ENCODE measurements around the gene GRIN1. TPM values are rescaled to one million over a fixed set of nuclear protein-coding genes. Genes with fewer than 3 reads are reported as not detected.
A peak's percentile ranks its signal among the peaks of the same experiment; 100 is the strongest.

The GRIN1 gene
- total RNA-seq, 4 donors from 2014 or later: not detected

GRCh38 chr9:137215196-137215986, 76.4 kb downstream of the GRIN1 start:
- H3K4me1 ChIP-seq: peaks cover 0 to 26% (median 2%) of the 10 kb centered on the region in 4 donors
- H3K36me3 ChIP-seq: peaks cover 0 to 15% (median 0%) of the 10 kb centered on the region in 3 donors
- H3K4me3 ChIP-seq: no peak overlapping the region
- no peaks in the 10 kb centered on the region for H3K9me3 ChIP-seq
- no peak overlapping the region for H3K27ac ChIP-seq
- TF ChIP-seq POLR2A (IDR thresholded peaks at IDR 0.05) (no peak), CTCF (IDR thresholded peaks at IDR 0.05) (no peak)
- DNase-seq: no peak
- no peaks in the 10 kb centered on the region for H3K27me3 ChIP-seq

- TF ChIP-seq CTCF (IDR thresholded peaks at IDR 0.05): no peak
- TF ChIP-seq POLR2A (IDR thresholded peaks at IDR 0.05): no peak
- Histone ChIP-seq H3K4me1 (peaks cover 0 to 30% (median 2%) of the 10 kb centered on the region in 4 donors), H3K36me3 (peaks cover 0 to 15% (median 0%) of the 10 kb centered on the region in 3 donors), H3K9me3 (no peaks in the 10 kb centered on the region), H3K27me3 (no peaks in the 10 kb centered on the region), H3K4me3 (peak overlapping the region in 1 of 4 donors; percentile 54), H3K27ac (peak overlapping the region in 1 of 4 donors; percentile 95)
- no peak for DNase-seq
These were observed 77.4 kb downstream of the GRIN1 start for GRCh38 chr9:137216188-137216965.

DNA sequence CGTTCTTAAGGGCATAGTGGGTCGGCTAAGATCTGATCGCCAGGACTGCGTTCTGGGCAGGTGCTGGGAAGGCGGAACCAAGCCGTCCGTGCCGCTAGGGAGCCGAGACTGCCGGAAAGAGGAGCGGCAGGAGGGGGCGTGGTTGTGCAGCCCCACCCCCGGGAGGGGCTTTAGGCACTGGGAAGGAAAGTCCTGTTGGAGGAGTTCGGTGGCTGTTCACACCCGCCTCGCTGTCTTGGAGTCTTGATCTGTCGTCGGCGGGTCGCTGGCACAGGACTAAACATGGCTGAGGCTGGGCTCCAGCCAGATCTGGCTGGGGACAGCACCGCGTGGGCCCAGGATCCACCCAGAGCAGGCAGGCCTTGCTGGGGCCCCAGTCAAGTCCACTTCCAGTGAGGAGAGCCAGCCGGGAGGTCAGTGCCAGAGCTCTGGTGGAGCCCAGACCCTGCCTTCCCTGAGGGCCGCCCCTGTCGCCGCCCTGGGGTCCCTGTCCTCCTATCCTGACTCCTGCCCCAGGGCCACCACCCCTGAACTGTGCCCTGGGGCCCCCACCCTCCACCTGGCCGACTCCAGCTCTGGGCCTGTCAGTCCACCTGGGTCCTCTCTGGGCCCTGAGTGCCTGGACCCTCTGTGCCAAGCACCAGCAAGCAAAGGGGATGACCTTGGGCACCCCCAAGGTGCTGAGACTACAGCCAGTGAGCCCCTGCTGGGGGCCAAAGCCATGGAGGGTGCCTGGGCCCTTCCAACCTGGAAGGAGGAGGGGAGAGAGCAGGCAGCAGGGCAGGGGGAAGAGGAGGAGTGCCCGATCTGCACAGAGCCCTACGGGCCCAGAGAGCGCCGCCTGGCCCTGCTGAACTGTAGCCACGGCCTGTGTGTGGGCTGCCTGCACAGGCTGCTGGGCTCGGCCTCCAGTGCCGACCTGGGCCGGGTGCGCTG, 78.6 kb downstream of the GRIN1 start:
- H3K36me3 ChIP-seq: peaks cover 0 to 15% (median 0%) of the 10 kb centered on the region in 3 donors
- no peaks in the 10 kb centered on the region for H3K9me3 ChIP-seq
- peaks cover 3 to 38% (median 7%) of the 10 kb centered on the region in 4 donors for H3K4me1 ChIP-seq
- H3K27me3 ChIP-seq: no peaks in the 10 kb centered on the region
- DNase-seq: peak in 2 of 3 donors; percentile 92 to 94
- peak overlapping the region in 3 of 4 donors; percentile 14 to 62 (median 54) for H3K4me3 ChIP-seq
- TF ChIP-seq POLR2A (IDR thresholded peaks at IDR 0.05) (peak; percentile 87 to 94), CTCF (IDR thresholded peaks at IDR 0.05) (peak in 3 of 6 experiments; percentile 38 to 39 (median 39))
- H3K27ac ChIP-seq: peak overlapping the region in 3 of 4 donors; percentile 74 to 95 (median 83)

GRCh38 chr9:137218212-137218753, 79.3 kb downstream of the GRIN1 start:
- Histone ChIP-seq H3K9me3 (no peaks in the 10 kb centered on the region), H3K4me3 (peak overlapping the region in 3 of 4 donors; percentile 14 to 62 (median 54)), H3K4me1 (peaks cover 3 to 44% (median 12%) of the 10 kb centered on the region in 4 donors), H3K27ac (peak overlapping the region in 3 of 4 donors; percentile 74 to 95 (median 83)), H3K27me3 (no peaks in the 10 kb centered on the region), H3K36me3 (peaks cover 0 to 15% (median 0%) of the 10 kb centered on the region in 3 donors)
- TF ChIP-seq CTCF (IDR thresholded peaks at IDR 0.05) (no peak), POLR2A (IDR thresholded peaks at IDR 0.05) (no peak)
- DNase-seq: no peak

Small RNAs within 50 kb of the gene (small RNA-seq; reads per million reads assigned to genes)
- gene MIR3621 (0 reads per million in 2 donors), gene RF00153 (0 to 0.06 reads per million in 2 donors)

Other genes with a start within 250 kb of the GRIN1 start
- gene FBXW5, start 194.4 kb upstream of the GRIN1 start, total RNA-seq: 100 to 1,000 TPM; 247 to 470 (median 336) TPM
- 100 to 1,000 TPM in 1 of 4 donors, 10 to 100 TPM in 2, not detected in 1; 24.9 to 148 (median 66.2) TPM for gene C8G, start 193.9 kb upstream of the GRIN1 start, total RNA-seq
- gene LCN12, start 186.9 kb upstream of the GRIN1 start, total RNA-seq: 1 to 10 TPM in 3 of 4 donors, not detected in 1; 1.8 to 8.7 (median 7.9) TPM
- 10 to 100 TPM in 2 of 4 donors, 1 to 10 TPM in 2; 1.2 to 21.5 (median 7.8) TPM for gene PTGDS, start 161.7 kb upstream of the GRIN1 start, total RNA-seq
- gene LCNL1, start 156.2 kb upstream of the GRIN1 start, total RNA-seq: under 1 TPM in 2 of 4 donors, not detected in 2; 0.28 to 0.83 TPM
- gene PAXX, start 146.7 kb upstream of the GRIN1 start, total RNA-seq: 10 to 100 TPM; 52.3 to 92.4 (median 63.0) TPM
- gene CLIC3, start 142.6 kb upstream of the GRIN1 start, total RNA-seq: 1 to 10 TPM in 1 of 4 donors, not detected in 3; 3.3 TPM
- 10 to 100 TPM; 46.4 to 69.0 (median 49.0) TPM for gene ABCA2, start 110.9 kb upstream of the GRIN1 start, total RNA-seq
- gene FUT7, start 107.1 kb upstream of the GRIN1 start, total RNA-seq: not detected
- gene NPDC1, start 93.0 kb upstream of the GRIN1 start, total RNA-seq: 100 to 1,000 TPM in 2 of 4 donors, 10 to 100 TPM in 2; 54.2 to 106 (median 83.8) TPM
- gene ENTPD2, start 85.1 kb upstream of the GRIN1 start, total RNA-seq: 10 to 100 TPM in 3 of 4 donors, 1 to 10 TPM in 1; 5.0 to 53.8 (median 28.9) TPM
- gene SAPCD2, start 68.6 kb upstream of the GRIN1 start, total RNA-seq: 10 to 100 TPM in 1 of 4 donors, 1 to 10 TPM in 3; 5.6 to 12.4 (median 7.9) TPM
- 10 to 100 TPM in 1 of 4 donors, 1 to 10 TPM in 3; 4.9 to 15.7 (median 6.6) TPM for gene UAP1L1, start 61.6 kb upstream of the GRIN1 start, total RNA-seq
- 10 to 100 TPM; 42.7 to 74.7 (median 61.0) TPM for gene MAN1B1, start 52.2 kb upstream of the GRIN1 start, total RNA-seq
- 100 to 1,000 TPM in 1 of 4 donors, 10 to 100 TPM in 3; 44.7 to 177 (median 76.7) TPM for gene DPP7, start 24.4 kb upstream of the GRIN1 start, total RNA-seq
- 10 to 100 TPM; 14.5 to 45.7 (median 34.1) TPM for gene LRRC26, start 30.9 kb downstream of the GRIN1 start, total RNA-seq
- not detected for gene TMEM210, start 32.9 kb downstream of the GRIN1 start, total RNA-seq
- gene ANAPC2, start 49.4 kb downstream of the GRIN1 start, total RNA-seq: 100 to 1,000 TPM in 2 of 4 donors, 10 to 100 TPM in 2; 37.7 to 118 (median 78.7) TPM
- gene SSNA1, start 49.5 kb downstream of the GRIN1 start, total RNA-seq: 10 to 100 TPM; 58.6 to 82.0 (median 71.6) TPM
- gene TPRN, start 61.6 kb downstream of the GRIN1 start, total RNA-seq: 100 to 1,000 TPM in 3 of 4 donors, 10 to 100 TPM in 1; 28.1 to 167 (median 130) TPM
- gene TMEM203, start 66.5 kb downstream of the GRIN1 start, total RNA-seq: 10 to 100 TPM; 11.6 to 33.5 (median 27.6) TPM
- gene NDOR1, start 66.5 kb downstream of the GRIN1 start, total RNA-seq: 10 to 100 TPM; 16.3 to 39.2 (median 25.1) TPM
- 1 to 10 TPM in 2 of 4 donors, not detected in 2; 4.4 to 5.9 TPM for gene RNF208, start 83.1 kb downstream of the GRIN1 start, total RNA-seq
- gene CYSRT1, start 86.0 kb downstream of the GRIN1 start, total RNA-seq: 1 to 10 TPM in 2 of 4 donors, not detected in 2; 1.3 to 1.9 TPM
- gene RNF224, start 88.3 kb downstream of the GRIN1 start, total RNA-seq: not detected
- 10 to 100 TPM in 2 of 4 donors, 1 to 10 TPM in 1, not detected in 1; 4.0 to 14.8 (median 13.3) TPM for gene SLC34A3, start 91.7 kb downstream of the GRIN1 start, total RNA-seq
- gene TUBB4B, start 102.1 kb downstream of the GRIN1 start, total RNA-seq: 100 to 1,000 TPM; 174 to 409 (median 322) TPM
- gene STPG3, start 112.1 kb downstream of the GRIN1 start, total RNA-seq: not detected
- 10 to 100 TPM; 47.4 to 57.8 (median 50.2) TPM for gene NELFB, start 116.2 kb downstream of the GRIN1 start, total RNA-seq
- 10 to 100 TPM; 33.8 to 45.7 (median 39.2) TPM for gene TOR4A, start 138.6 kb downstream of the GRIN1 start, total RNA-seq
- gene NRARP, start 163.1 kb downstream of the GRIN1 start, total RNA-seq: 10 to 100 TPM; 35.3 to 56.1 (median 43.8) TPM

Data from Peyer's patch (tissue), 4 donors.